ENCODE results near the gene PML. TPM values are rescaled to one million over a fixed set of nuclear protein-coding genes. Genes with fewer than 3 reads are reported as not detected.
A peak's percentile ranks its signal among the peaks of the same experiment; 100 is the strongest.

Gene PML
- total RNA-seq, 1 donor from 2014 or later, result 15.3 TPM

DNA sequence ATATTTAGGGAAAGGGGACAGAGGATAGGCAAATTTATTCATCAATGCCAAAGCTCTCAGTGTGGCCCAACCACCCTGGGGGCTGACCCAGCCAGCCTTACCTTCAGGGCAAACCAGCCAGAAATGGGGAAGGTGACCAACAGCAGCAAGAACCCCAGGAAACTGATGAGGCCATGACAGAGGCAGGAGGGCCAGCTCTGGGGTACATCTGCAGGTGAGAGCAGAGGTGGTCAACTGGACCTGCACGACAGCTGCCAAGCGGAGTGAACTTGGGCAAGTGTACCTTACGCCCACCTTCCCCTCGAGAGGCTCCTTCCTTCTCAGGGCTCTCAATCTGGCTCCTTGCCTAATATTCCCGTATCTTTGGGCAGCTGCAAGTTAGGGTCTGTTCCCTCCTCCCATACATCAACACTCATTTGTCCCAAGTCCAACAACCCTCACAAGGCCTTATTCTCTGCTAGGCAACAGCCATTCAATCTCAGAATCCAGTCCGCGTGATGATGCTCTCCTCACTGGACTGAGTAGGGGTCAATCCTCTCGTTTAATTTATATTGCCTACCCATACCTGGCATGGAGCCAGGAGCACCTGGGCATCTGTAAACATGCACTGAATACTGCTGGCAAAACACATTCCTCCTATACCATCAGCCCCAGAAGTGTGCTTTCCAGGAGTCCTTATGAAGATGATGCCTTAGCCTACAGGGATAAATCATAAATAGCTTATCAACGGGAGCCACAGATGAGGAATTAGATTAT, 4.1 kb upstream of the PML start:
- H3K4me3 ChIP-seq, result no peak overlapping the region
- H3K4me3 Mint-ChIP-seq, result peak overlapping the region; percentile 85
- H3K27ac Mint-ChIP-seq, result no peak overlapping the region
- H3K9me3 Mint-ChIP-seq, result no peaks in the 10 kb centered on the region
- peaks cover 6% of the 10 kb centered on the region for H3K4me1 ChIP-seq
- TF ChIP-seq, protein P1, sequence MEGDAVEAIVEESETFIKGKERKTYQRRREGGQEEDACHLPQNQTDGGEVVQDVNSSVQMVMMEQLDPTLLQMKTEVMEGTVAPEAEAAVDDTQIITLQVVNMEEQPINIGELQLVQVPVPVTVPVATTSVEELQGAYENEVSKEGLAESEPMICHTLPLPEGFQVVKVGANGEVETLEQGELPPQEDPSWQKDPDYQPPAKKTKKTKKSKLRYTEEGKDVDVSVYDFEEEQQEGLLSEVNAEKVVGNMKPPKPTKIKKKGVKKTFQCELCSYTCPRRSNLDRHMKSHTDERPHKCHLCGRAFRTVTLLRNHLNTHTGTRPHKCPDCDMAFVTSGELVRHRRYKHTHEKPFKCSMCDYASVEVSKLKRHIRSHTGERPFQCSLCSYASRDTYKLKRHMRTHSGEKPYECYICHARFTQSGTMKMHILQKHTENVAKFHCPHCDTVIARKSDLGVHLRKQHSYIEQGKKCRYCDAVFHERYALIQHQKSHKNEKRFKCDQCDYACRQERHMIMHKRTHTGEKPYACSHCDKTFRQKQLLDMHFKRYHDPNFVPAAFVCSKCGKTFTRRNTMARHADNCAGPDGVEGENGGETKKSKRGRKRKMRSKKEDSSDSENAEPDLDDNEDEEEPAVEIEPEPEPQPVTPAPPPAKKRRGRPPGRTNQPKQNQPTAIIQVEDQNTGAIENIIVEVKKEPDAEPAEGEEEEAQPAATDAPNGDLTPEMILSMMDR (IDR thresholded peaks at IDR 0.05), result no peak
- TF ChIP-seq EZH2 (IDR thresholded peaks at IDR 0.05) (no peak), EZH2phosphoT487 (IDR thresholded peaks at IDR 0.05) (no peak)
- H3K36me3 ChIP-seq, result no peaks in the 10 kb centered on the region
- H4K20me1 ChIP-seq (ENCODE audit: low read depth), result peaks cover 4% of the 10 kb centered on the region
- H3K27me3 Mint-ChIP-seq (ENCODE audit: insufficient read depth, low read depth), result peaks cover 2% of the 10 kb centered on the region
- H3F3A ChIP-seq (ENCODE audit: low read depth), result peaks cover 4% of the 10 kb centered on the region
- H3K4me1 Mint-ChIP-seq, result peaks cover 30% of the 10 kb centered on the region
- no peak overlapping the region for H3K4me2 ChIP-seq
- no peak overlapping the region for H3K9ac ChIP-seq
- no peak for DNase-seq (ENCODE audit: low spot score)
- no peak overlapping the region for H2AFZ ChIP-seq (replicated peaks)
- H3K27me3 ChIP-seq, result no peaks in the 10 kb centered on the region
- H3K36me3 Mint-ChIP-seq, result no peaks in the 10 kb centered on the region
- H3K27ac ChIP-seq, result no peak overlapping the region
- peaks cover 7% of the 10 kb centered on the region for H3K79me2 ChIP-seq (ENCODE audit: low read depth)
- no peaks in the 10 kb centered on the region for H3K9me3 ChIP-seq (ENCODE audit: low read depth)

DNA sequence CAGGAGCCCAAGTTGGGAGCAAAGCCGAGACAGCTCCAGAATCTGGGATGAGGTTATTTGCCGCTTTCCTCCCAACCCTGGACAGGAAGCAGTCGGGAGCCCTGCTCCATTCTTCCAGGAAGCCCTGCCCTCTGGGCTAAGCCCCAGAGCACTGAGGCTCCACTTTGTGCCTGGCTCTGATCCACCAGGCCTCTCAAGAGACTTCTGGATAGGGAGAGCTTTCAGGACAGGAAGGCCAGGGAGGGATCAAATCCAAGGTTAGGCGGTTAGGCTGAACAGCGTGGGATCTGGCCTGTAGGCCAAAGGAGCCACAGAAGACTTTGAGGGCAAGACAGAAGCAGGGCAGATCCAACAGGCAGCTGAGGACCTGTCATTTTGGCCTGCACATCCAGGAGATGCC, 3.3 kb upstream of the PML start:
- Histone ChIP-seq H3K4me3 (peak overlapping the region; percentile 97), H3K27ac (no peak overlapping the region), H2AFZ (replicated peaks) (no peak overlapping the region), H3K9me3 (ENCODE audit: low read depth) (no peaks in the 10 kb centered on the region), H3K9ac (no peak overlapping the region), H4K20me1 (ENCODE audit: low read depth) (peaks cover 13% of the 10 kb centered on the region), H3K27me3 (no peaks in the 10 kb centered on the region), H3K79me2 (ENCODE audit: low read depth) (peaks cover 15% of the 10 kb centered on the region), H3K36me3 (no peaks in the 10 kb centered on the region), H3F3A (ENCODE audit: low read depth) (peaks cover 4% of the 10 kb centered on the region), H3K4me1 (peaks cover 14% of the 10 kb centered on the region), H3K4me2 (peak overlapping the region; percentile 98)
- H3K27me3 Mint-ChIP-seq (ENCODE audit: insufficient read depth, low read depth), result peaks cover 2% of the 10 kb centered on the region
- H3K9me3 Mint-ChIP-seq, result no peaks in the 10 kb centered on the region
- no peak overlapping the region for H3K27ac Mint-ChIP-seq
- H3K36me3 Mint-ChIP-seq, result no peaks in the 10 kb centered on the region
- peaks cover 26% of the 10 kb centered on the region for H3K4me1 Mint-ChIP-seq
- peak overlapping the region; percentile 85 for H3K4me3 Mint-ChIP-seq
- no peak for TF ChIP-seq EZH2phosphoT487 (IDR thresholded peaks at IDR 0.05)
- TF ChIP-seq, protein P1 (IDR thresholded peaks at IDR 0.05), result no peak
- DNase-seq (ENCODE audit: low spot score), result peak; percentile 15

DNA sequence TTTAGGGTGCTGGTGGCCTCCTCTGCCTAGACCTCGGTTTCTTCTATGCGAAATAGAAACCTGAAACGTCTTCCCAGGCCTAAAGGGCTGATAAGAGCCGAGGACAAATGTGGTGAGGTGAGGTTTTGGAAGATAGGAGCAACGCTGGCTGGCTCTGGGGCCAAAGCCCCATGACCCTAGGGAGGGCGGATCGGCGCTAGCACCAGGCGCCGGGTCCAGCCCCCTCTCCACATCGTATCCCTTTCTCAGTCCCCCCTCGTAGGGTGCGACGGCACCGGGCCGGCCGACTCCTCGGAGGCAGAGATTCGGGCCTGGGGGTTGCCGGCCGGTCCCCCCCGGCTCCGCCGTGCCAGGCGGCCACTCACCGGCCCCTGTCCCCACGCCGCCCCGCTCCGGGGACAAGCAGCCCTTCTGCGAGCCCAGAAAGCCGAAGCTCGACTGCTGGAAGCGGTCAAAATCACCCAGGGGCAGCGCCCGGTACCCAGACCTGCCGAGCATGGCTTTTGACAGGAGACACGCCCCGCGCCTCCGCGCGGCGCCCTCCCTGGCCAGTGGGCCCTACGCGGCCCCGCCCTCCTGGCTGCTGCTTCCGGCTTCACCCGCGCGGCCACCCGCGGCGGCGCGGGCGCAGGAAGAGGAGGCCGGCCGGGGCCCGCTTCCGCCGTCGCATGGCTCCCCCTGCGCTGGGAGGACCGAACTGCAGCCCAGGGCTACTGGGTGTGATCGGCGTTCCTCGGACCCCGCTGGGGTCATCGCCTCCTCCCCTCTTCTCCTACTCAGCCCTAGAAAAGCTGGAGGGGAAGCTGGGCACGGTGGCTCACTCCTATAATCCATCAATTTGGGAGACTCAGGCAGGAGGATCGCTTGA, 2.6 kb upstream of the PML start, which contains the start of gene STOML1:
TSS of gene STOML1 (minus strand) at position 570 of the 868 bp plus-strand sequence. CDS start at position 498, 72 bp downstream.
- Mint-ChIP-seq H3K4me3 (peak within 1 kb of the TSS; percentile 85), H3K9me3 (no peaks in the 10 kb centered on the region), H3K27me3 (ENCODE audit: insufficient read depth, low read depth) (peaks cover 2% of the 10 kb centered on the region), H3K4me1 (peaks cover 27% of the 10 kb centered on the region), H3K27ac (no peak within 1 kb of the TSS), H3K36me3 (no peaks in the 10 kb centered on the region)
- peak within 1 kb of the TSS; percentile 98 for H3K4me2 ChIP-seq
- peaks cover 4% of the 10 kb centered on the region for H3F3A ChIP-seq (ENCODE audit: low read depth)
- TF ChIP-seq, protein P1 (IDR thresholded peaks at IDR 0.05), result peak; percentile 93
- TF ChIP-seq EZH2 (IDR thresholded peaks at IDR 0.05), result no peak
- H3K27ac ChIP-seq, result no peak within 1 kb of the TSS
- peaks cover 13% of the 10 kb centered on the region for H4K20me1 ChIP-seq (ENCODE audit: low read depth)
- no peaks in the 10 kb centered on the region for H3K36me3 ChIP-seq
- H3K4me3 ChIP-seq, result peak within 1 kb of the TSS; percentile 97
- H3K9ac ChIP-seq, result peak within 1 kb of the TSS; percentile 50
- peaks cover 22% of the 10 kb centered on the region for H3K79me2 ChIP-seq (ENCODE audit: low read depth)
- peak within 1 kb of the TSS; percentile 36 for H2AFZ ChIP-seq (replicated peaks)
- peak; percentile 98 for DNase-seq (ENCODE audit: low spot score)
- no peaks in the 10 kb centered on the region for H3K9me3 ChIP-seq (ENCODE audit: low read depth)
- H3K27me3 ChIP-seq, result no peaks in the 10 kb centered on the region
- peaks cover 19% of the 10 kb centered on the region for H3K4me1 ChIP-seq

Measured in neural progenitor cell (in vitro differentiated cells).